HG03378 (cell line): ENCODE measurements around the gene VEGFA.

ENCODE experiments used
- ATAC-seq: cut with Tn5 transposase; IDR thresholded peaks from one replicate; pipeline ENCODE4 v1.9.1; 2021; ENCODE audit warnings: mild to moderate bottlenecking, moderate library complexity; ENCODE audit not compliant: unreplicated experiment

The VEGFA gene

DNA sequence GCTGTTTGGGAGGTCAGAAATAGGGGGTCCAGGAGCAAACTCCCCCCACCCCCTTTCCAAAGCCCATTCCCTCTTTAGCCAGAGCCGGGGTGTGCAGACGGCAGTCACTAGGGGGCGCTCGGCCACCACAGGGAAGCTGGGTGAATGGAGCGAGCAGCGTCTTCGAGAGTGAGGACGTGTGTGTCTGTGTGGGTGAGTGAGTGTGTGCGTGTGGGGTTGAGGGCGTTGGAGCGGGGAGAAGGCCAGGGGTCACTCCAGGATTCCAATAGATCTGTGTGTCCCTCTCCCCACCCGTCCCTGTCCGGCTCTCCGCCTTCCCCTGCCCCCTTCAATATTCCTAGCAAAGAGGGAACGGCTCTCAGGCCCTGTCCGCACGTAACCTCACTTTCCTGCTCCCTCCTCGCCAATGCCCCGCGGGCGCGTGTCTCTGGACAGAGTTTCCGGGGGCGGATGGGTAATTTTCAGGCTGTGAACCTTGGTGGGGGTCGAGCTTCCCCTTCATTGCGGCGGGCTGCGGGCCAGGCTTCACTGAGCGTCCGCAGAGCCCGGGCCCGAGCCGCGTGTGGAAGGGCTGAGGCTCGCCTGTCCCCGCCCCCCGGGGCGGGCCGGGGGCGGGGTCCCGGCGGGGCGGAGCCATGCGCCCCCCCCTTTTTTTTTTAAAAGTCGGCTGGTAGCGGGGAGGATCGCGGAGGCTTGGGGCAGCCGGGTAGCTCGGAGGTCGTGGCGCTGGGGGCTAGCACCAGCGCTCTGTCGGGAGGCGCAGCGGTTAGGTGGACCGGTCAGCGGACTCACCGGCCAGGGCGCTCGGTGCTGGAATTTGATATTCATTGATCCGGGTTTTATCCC is at the start of gene VEGFA:
VEGFA (plus strand) TSS at position 686 of the 846 bp plus-strand sequence.
- ATAC-seq, result peak; percentile 47

- no peak for ATAC-seq
These were observed 49.0 kb upstream of the VEGFA start for GRCh38 chr6:43720999-43721398.

DNA sequence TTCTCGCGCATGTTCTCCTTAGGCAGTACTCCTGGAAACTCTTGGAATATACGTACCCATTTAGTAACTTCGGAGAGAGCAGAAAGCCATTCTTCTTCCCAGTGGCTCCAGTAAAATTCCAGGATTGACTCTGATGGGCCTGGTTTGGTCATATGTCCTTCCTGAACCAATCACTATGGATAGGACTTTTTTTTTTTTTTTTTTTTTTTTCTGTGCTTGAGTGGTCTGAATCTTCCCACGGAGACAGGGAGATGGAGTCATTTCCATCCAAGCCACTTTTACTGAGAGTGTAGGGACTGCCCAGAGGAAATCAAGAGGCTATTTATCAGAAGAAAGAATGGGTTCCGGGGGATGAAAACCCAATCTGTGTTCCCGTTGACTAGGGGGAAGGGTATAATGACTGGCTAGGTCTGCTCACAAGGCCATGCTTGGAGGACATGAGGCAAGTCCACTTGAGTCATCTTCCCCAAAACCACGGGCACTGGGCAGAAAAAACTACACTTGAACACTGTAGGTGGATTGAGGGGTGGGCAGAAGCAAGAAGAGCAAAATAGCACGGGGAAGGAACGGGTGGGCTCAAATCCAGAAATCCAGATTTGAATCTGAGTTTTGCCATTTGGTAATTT is 47.0 kb upstream of the VEGFA start:
- no peak for ATAC-seq

- ATAC-seq, result peak; percentile 63
These were observed 46.2 kb upstream of the VEGFA start for GRCh38 chr6:43723737-43724295.

DNA sequence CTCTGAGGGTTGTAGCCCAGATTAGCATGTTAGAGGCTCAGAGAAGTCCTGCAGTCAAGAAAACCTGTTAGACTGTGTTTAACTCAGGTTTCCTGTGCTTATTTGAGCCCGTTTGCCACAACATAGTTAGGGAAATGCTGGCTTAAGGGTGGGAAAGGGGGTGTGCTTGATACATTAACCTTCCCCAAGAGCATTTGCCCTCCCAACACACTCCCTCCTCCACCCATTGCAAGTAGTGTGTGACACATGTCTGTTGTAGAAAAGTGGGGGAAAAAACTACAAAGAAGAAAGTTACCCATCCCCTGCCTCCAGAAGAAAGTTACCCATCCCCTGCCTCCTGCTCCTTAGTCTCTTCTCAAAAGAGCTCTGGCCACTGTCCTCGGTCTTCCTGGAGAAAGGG is 45.7 kb upstream of the VEGFA start:
- ATAC-seq, result no peak

DNA sequence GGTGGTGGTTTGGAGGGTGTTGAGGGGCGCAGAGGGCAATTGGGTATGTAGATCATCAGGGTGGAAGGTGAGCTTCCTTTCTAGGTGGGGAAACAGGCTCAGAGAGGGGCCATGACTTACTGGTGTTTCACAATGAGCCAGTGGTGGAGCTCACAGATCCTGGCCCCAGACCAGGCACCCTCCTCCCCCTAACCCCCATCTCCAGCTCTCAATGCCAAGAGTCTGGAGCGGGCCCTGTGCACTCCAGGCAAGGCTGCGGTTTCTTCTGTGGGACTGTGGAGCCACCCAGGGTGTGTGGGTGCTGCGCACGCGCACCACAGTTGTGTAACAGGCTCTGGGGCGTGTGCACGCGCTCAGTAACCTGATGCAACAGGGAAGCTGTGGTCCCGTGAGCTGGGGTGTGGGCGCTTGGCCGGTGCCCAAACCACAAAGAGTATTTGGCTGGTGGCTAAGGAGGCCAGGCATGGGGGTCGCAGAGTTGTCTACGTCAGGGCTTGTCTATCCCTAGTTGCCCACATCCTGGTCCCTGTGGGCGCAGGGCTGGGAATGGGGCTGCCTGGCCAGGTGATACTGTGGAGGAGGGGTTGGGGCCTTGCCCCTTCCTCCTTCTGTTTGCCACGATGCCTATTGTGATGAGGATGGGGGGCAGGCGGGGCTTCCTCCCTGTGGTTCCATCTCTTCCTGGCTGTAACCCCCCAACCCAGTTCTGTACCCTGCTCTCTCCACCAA is 44.9 kb upstream of the VEGFA start:
- ATAC-seq, result no peak

DNA sequence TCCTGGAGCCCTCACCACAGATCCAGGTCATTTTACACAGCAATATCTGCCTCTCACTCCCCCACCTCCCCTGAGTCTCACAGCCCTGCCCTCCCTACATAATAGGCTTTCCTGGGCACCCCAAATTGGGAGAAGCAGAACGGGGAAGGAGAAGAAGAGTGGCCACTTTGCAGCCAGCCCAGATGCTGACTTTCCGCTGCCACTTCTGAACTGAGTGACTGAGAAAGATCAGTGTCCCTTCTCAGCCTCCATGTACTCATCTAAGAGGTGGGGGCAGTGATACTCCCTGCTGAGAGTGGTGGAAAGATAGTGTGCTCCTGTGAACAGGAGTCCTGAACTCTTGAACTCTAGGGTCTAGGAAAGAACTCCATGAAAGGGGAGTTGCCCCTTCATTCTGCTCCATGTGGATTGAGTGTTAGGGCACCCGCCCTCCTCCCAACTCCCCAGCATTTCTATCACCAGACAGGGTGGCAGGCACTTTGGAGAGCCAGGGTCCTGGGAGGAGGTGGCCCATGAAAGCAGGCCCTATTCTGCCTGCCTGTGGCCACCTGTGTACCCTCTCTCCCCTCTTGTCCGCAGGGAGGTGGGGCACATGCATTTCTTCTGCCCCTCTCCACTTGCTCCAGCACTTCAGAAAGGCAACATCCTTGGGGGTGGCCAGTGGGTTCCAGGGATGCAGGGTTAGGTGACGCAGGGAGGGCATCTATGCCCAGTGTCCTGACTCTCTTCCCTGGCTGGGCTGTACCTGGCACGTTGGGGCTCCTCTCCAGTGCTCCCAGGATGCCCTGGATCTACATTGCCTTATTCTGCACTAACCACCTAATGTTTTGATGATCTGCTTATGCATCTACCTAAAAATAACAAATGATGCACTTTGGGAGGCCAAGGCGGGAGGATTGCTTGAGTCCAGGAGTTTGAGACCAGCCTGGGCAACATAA is 44.1 kb upstream of the VEGFA start:
- no peak for ATAC-seq

GRCh38 chr6:43727634-43728033 is 42.4 kb upstream of the VEGFA start:
- ATAC-seq, result no peak

GRCh38 chr6:43728586-43728985 is 41.4 kb upstream of the VEGFA start:
- ATAC-seq, result no peak

DNA sequence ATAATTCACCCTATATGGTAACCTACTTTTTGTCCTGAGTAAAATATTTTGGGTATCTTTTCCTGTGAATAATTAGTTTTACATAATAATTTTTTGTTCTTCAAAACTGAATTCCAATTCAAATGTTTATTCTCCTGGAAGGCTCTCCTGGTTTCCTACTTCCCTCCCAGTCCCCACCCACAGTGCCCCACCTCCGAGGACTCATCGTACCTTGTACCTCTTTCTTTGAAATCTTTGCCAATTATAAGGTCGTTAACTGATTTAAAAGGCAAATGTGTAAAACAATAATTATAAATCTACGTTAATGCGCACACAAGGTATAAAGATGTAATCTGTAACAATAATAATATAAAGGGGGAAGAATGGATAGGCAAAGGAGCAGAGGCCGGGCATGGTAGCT is 40.5 kb upstream of the VEGFA start:
- ATAC-seq, result no peak

- ATAC-seq, result no peak
These were observed 39.4 kb upstream of the VEGFA start for GRCh38 chr6:43730634-43731033.

DNA sequence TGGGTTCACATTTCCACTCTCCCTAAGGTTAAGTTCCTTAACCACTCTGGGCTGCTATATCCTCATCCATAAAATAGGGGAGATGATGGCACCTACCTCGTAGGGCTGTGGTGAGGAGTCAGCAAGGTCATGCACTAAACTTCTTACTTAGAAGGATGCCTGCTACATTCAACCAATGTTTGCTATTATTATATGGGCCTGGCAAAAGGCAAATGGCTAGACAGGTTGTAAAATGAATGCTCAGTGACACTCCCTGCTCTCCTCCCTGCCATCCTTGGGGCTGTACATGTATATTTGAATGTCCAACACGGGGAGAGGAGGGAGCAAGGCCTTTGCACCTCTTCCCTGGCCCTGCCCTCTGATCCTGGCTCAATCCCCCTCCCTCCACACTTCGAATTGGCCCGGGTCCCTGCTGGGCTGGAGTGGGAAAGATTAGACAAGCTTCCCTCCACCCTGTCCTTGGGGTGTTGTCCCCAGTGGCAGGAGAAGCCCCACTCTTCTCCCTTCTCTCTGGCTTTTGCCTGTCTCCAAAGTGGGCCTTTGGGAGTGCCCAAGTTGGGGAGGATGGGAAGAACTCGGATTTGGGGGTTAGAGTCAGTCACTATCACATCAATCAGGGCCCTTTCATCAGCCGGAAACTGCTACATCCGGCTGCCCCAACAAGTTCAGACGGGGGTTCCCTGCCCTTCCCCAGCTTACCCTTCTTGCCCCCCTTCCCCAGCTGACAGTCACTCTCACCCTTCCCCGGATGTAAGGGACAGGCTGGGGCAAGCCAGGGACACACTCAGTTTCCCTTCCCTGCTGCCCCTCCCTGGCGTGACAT is 36.3 kb upstream of the VEGFA start:
- ATAC-seq, result no peak

DNA sequence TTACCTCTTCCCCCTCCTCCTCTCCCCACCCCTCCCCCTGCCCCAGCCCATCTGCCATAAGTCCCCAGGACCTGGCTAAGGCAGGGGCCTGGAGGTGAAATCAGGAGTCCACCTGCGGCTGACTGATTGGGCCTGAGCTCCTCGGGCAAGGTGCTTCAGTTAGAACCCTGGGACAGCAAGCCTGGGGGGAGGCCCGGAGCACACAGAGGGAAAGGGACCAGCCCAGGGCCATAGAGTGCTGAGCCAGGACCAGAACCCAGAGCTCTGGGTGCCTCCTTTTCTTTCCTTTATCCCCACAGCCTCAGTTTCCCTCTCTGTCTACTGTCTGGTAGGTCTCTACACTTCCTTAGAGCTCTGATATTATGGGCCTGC is 35.7 kb upstream of the VEGFA start:
- ATAC-seq, result no peak

DNA sequence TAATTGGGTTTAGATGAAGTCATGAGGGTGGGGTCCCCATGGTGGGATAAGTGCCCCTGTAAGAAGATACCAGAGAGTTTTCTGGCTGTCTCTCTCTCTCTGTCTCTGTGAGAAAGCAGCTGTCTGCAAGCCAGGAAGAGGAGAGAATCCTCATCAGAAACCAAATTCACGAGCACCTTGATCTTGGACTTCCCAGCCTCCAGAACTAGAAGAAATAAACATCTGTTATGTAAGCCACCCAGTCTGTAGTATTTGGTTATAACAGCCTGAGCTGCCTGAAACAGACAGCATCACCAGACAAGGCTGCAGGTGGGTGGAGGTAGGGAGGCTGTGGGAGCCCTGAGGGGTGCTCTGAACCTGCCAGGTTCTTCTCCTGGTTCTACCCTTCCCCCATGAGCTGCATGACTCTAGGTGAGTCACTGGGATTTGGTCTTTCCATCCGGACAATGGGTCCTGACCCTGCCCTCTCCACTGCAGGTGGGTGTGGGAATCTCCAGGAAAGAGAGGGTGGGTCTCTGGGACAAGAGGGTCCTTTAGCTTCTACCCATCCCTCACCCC is 34.3 kb upstream of the VEGFA start:
- no peak for ATAC-seq

GRCh38 chr6:43736211-43736786 is 33.7 kb upstream of the VEGFA start:
- ATAC-seq, result no peak

GRCh38 chr6:43736844-43737243 is 33.2 kb upstream of the VEGFA start:
- ATAC-seq, result no peak

DNA sequence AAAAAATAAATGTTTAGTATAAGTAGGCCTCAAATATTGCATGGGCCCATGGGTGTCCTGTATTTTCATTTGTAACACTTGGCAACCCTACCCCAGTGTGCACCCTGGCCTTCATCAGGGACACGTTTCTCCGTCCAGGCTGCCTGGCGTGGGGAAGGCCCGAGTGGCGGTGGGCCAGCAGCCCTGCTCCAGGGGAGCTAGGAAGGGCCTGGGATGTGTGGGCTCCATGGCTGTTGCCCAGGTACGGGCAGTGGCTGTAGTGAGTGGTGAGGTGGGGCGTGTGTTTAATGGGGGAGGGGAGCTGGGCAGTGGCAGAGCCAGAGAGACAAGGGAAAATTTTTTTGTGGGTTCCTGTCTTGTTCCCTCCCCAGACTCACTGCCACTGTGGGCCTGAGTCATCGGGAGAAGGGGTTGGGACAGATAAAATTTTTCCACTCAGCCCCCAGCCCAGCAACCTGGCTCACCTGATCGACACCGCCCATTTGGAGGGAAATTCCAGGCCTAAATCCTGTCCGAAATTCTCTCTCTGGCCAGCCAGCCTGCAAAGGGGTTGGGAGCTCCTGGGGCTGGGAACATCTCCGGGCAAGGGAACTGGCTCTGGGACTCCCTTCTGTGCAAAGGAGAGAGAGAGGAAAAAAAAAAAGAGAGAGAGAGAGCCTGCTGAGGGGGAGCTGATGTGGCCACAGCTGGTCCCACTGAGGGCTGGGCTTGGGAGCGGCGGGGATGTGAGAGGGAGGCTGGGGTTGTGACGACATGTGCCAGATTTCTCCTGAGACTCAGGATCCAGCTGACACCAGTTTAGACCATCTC is 32.5 kb upstream of the VEGFA start:
- no peak for ATAC-seq

DNA sequence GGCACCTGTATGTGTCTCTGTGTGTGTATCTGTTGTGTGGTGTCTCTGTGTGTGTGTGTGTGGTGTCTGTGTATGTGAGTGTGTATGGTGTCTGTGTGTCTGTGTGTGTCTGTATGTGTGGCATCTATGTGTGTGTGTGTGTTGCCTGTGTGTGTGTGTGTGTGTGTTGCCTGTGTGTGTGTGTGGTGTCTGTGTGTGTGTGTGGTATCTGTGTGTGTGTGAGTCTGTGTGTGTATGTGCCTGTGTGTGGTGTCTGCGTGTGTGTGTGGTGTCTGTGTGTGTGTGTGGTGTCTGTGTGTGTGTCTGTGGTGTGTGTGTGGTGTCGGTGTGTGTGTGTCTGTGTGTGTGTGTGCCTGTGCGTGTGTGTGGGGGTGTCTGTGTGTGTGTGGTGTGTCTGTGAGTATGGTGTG is 31.7 kb upstream of the VEGFA start:
- no peak for ATAC-seq
